ENCODE measurements around the gene LRRC73. TPM values are rescaled to one million over a fixed set of nuclear protein-coding genes. Genes with fewer than 3 reads are reported as not detected.
"Not testable (repeated sequence)": the region's sequence is repeated elsewhere in the genome, so short reads cannot be mapped to it uniquely, and the experiment has no call there.

Gene LRRC73
- total and polyA plus RNA-seq, 9 donors = 0.13 to 4.8 (median 1.8) TPM

DNA sequence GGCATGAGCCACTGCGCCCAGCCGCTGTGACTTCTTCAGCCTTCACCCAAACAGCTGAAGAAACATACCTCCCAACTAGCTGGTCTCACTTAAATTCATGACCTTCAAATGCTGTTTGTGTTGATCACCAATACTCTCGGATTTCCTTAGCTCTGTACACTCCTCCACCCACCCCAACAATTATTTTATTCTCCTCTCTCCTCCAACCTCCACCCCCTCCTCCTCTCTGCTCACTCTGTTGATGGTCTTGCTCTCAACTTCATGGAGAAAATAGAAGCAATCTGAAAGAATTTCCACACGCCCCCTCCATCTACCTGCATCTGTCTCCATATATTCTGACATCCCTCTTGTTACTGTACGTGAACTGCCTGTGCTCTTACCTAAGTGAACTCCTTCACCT, 48.2 kb downstream of the LRRC73 start:
- no peak for DNase-seq
- intact Hi-C loops (cut with DNase I) = no loop called here
- WGBS, 3 donors = 33 to 53% (median 34%) methylated on average over 5 of the region's 5 CpGs
- TF ChIP-seq EP300 (IDR thresholded peaks at IDR 0.05) (no peak), POLR2A (IDR thresholded peaks at IDR 0.05) (no peak), CTCF (IDR thresholded peaks at IDR 0.05) (no peak)
- H3K9me3 ChIP-seq = no peaks in the 10 kb centered on the region
- H3K27ac ChIP-seq = no peak overlapping the region
- no peaks in the 10 kb centered on the region for H3K36me3 ChIP-seq
- no peak overlapping the region for H3K4me3 ChIP-seq
- H3K27me3 ChIP-seq = no peaks in the 10 kb centered on the region
- H3K4me1 ChIP-seq (ENCODE audit: insufficient read depth) = no peaks in the 10 kb centered on the region

DNA sequence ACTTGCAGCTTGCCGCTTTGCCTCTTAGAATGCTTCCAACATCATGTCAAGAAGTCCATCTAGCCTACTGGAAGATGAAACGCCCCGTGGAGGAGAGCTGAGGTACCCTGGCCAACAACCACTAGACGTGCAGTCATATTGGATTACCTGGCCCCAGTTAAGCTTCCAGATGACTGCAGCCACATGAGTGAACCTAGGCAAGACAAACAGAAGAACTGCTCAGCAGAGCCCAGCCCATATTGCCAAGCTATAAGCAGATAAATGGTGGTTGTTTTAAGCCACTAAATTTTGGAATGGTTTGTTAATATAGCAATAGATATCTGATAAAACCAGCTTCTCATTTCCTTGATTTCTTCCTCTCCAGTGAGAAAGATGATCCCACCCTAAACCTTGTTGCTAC, 50.1 kb downstream of the LRRC73 start:
- Histone ChIP-seq H3K27me3 (no peaks in the 10 kb centered on the region), H3K4me1 (ENCODE audit: insufficient read depth) (peaks cover under 1% of the 10 kb centered on the region), H3K4me3 (no peak overlapping the region), H3K36me3 (no peaks in the 10 kb centered on the region), H3K9me3 (peaks cover 0 to 8% of the 10 kb centered on the region in 2 donors), H3K27ac (no peak overlapping the region)
- TF ChIP-seq EP300 (IDR thresholded peaks at IDR 0.05) (no peak), CTCF (IDR thresholded peaks at IDR 0.05) (no peak), POLR2A (IDR thresholded peaks at IDR 0.05) (no peak)
- intact Hi-C loops (cut with DNase I) = no loop called here
- 75 to 77% (median 75%) methylated on average over 4 of the region's 4 CpGs for WGBS, 3 donors
- DNase-seq = no peak

GRCh38 chr6:43459535-43459934, 50.6 kb downstream of the LRRC73 start:
- peaks cover 0 to 13% of the 10 kb centered on the region in 2 donors for H3K9me3 ChIP-seq
- TF ChIP-seq POLR2A (IDR thresholded peaks at IDR 0.05) (no peak), CTCF (IDR thresholded peaks at IDR 0.05) (no peak), EP300 (IDR thresholded peaks at IDR 0.05) (no peak)
- H3K4me1 ChIP-seq (ENCODE audit: insufficient read depth) = peaks cover 1% of the 10 kb centered on the region
- intact Hi-C loops (cut with DNase I) = loop anchor here in 1 of 4 donors (5.0 kb wide), 1 partner anchor 48 kb away; no protein-coding TSS in a partner anchor
- H3K27ac ChIP-seq = no peak overlapping the region
- H3K4me3 ChIP-seq = no peak overlapping the region
- no peaks in the 10 kb centered on the region for H3K36me3 ChIP-seq
- WGBS, 3 donors = 69 to 80% (median 79%) methylated on average over 1 of the region's 1 CpG
- no peak for DNase-seq
- no peaks in the 10 kb centered on the region for H3K27me3 ChIP-seq

GRCh38 chr6:43458154-43458553, 52.0 kb downstream of the LRRC73 start:
- peaks cover 0 to 14% of the 10 kb centered on the region in 2 donors for H3K9me3 ChIP-seq
- not testable (repeated sequence) for H3K27ac ChIP-seq; H3K27me3 ChIP-seq; H3K4me3 ChIP-seq; H3K36me3 ChIP-seq; H3K4me1 ChIP-seq (ENCODE audit: insufficient read depth); DNase-seq
- WGBS, 3 donors = 88 to 93% (median 90%) methylated on average over 15 of the region's 15 CpGs
- intact Hi-C loops (cut with DNase I) = loop anchor here in 1 of 4 donors (5.0 kb wide), 1 partner anchor 49 kb away; no protein-coding TSS in a partner anchor

DNA sequence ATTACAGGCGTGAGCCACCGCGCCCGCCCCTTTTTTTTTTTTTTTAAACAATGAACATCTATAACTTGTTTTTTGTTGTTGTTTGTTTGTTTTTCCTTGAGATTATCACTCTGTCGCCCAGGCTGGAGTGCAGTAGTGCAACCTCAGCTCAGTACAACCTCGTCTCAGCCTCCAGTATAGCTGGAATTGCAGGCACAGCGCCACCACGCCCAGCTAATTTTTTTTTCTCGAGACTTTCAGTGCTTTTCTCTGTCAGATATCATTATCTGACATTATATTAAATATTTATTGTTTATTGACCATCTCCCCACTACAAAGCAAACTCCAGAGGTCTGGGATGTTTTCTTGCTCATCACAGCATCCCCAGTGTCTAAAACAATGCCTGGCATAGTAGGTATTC, 52.5 kb downstream of the LRRC73 start:
- H3K36me3 ChIP-seq = no peaks in the 10 kb centered on the region
- peaks cover 1% of the 10 kb centered on the region for H3K4me1 ChIP-seq (ENCODE audit: insufficient read depth)
- H3K27me3 ChIP-seq = no peaks in the 10 kb centered on the region
- H3K9me3 ChIP-seq = peaks cover 0 to 14% of the 10 kb centered on the region in 2 donors
- no peak for DNase-seq
- H3K27ac ChIP-seq = no peak overlapping the region
- intact Hi-C loops (cut with DNase I) = loop anchor here in 1 of 4 donors (5.0 kb wide), 1 partner anchor 50 kb away; no protein-coding TSS in a partner anchor
- no peak for TF ChIP-seq EP300 (IDR thresholded peaks at IDR 0.05)
- TF ChIP-seq CTCF (IDR thresholded peaks at IDR 0.05) = no peak
- no peak for TF ChIP-seq POLR2A (IDR thresholded peaks at IDR 0.05)
- H3K4me3 ChIP-seq = no peak overlapping the region
- WGBS, 3 donors = 53 to 58% (median 56%) methylated on average over 9 of the region's 9 CpGs

Small RNA genes lying within 50 kb of the gene (small RNA-seq; reads per million reads assigned to genes)
- gene RF00426 (not detected), gene RNU6-1113P (not detected)

Other genes starting within 250 kb of the LRRC73 start
- under 1 TPM in 1 of 7 donors, not detected in 6; 0.36 TPM for gene SLC22A7, start 212.1 kb downstream of the LRRC73 start, total RNA-seq
- gene SLC22A7, start 212.1 kb downstream of the LRRC73 start, polyA plus RNA-seq = not detected
- 1 to 10 TPM in 6 of 7 donors, under 1 TPM in 1; 0.80 to 2.6 (median 1.6) TPM for gene CRIP3, start 201.5 kb downstream of the LRRC73 start, total RNA-seq
- gene CRIP3, start 201.5 kb downstream of the LRRC73 start, polyA plus RNA-seq = 1 to 10 TPM; 1.7 to 1.8 TPM
- 10 to 100 TPM; 11.4 to 26.0 (median 19.9) TPM for gene ZNF318, start 140.7 kb downstream of the LRRC73 start, total RNA-seq
- 10 to 100 TPM in 1 of 2 donors, 1 to 10 TPM in 1; 8.3 to 17.4 TPM for gene ZNF318, start 140.7 kb downstream of the LRRC73 start, polyA plus RNA-seq
- 10 to 100 TPM; 11.7 to 34.9 (median 27.0) TPM for gene ABCC10, start 82.8 kb downstream of the LRRC73 start, total RNA-seq
- gene ABCC10, start 82.8 kb downstream of the LRRC73 start, polyA plus RNA-seq = 10 to 100 TPM in 1 of 2 donors, 1 to 10 TPM in 1; 8.9 to 21.1 TPM
- 1 to 10 TPM in 4 of 7 donors, under 1 TPM in 3; 0.18 to 6.0 (median 1.0) TPM for gene DLK2, start 54.8 kb downstream of the LRRC73 start, total RNA-seq
- gene DLK2, start 54.8 kb downstream of the LRRC73 start, polyA plus RNA-seq = under 1 TPM; 0.33 to 0.92 TPM
- 10 to 100 TPM; 21.8 to 44.8 (median 34.5) TPM for gene TJAP1, start 32.8 kb downstream of the LRRC73 start, total RNA-seq
- 10 to 100 TPM; 12.9 to 29.8 TPM for gene TJAP1, start 32.8 kb downstream of the LRRC73 start, polyA plus RNA-seq
- gene YIPF3, start 6.6 kb upstream of the LRRC73 start, total RNA-seq = 10 to 100 TPM; 47.0 to 81.8 (median 71.4) TPM
- 100 to 1,000 TPM; 107 to 143 TPM for gene YIPF3, start 6.6 kb upstream of the LRRC73 start, polyA plus RNA-seq
- 10 to 100 TPM; 18.1 to 48.6 (median 32.0) TPM for gene POLR1C, start 6.7 kb upstream of the LRRC73 start, total RNA-seq
- 10 to 100 TPM; 29.3 to 33.7 TPM for gene POLR1C, start 6.7 kb upstream of the LRRC73 start, polyA plus RNA-seq
- gene XPO5, start 65.7 kb upstream of the LRRC73 start, total RNA-seq = 10 to 100 TPM in 6 of 7 donors, 1 to 10 TPM in 1; 9.8 to 41.8 (median 27.6) TPM
- gene XPO5, start 65.7 kb upstream of the LRRC73 start, polyA plus RNA-seq = 10 to 100 TPM in 1 of 2 donors, 1 to 10 TPM in 1; 6.8 to 24.5 TPM
- gene POLH, start 65.8 kb upstream of the LRRC73 start, total RNA-seq = 10 to 100 TPM in 3 of 7 donors, 1 to 10 TPM in 4; 4.6 to 14.1 (median 8.6) TPM
- gene POLH, start 65.8 kb upstream of the LRRC73 start, polyA plus RNA-seq = 10 to 100 TPM in 1 of 2 donors, 1 to 10 TPM in 1; 5.2 to 15.5 TPM
- gene GTPBP2, start 118.9 kb upstream of the LRRC73 start, total RNA-seq = 10 to 100 TPM; 24.9 to 60.4 (median 36.5) TPM
- gene GTPBP2, start 118.9 kb upstream of the LRRC73 start, polyA plus RNA-seq = 10 to 100 TPM; 28.8 to 31.9 TPM
- 10 to 100 TPM; 11.9 to 28.4 (median 16.8) TPM for gene MAD2L1BP, start 125.5 kb upstream of the LRRC73 start, total RNA-seq
- 10 to 100 TPM; 16.0 to 23.9 TPM for gene MAD2L1BP, start 125.5 kb upstream of the LRRC73 start, polyA plus RNA-seq
- gene RSPH9, start 134.7 kb upstream of the LRRC73 start, total RNA-seq = 1 to 10 TPM in 1 of 7 donors, under 1 TPM in 5, not detected in 1; 0.20 to 4.7 (median 0.44) TPM
- under 1 TPM; 0.25 to 0.70 TPM for gene RSPH9, start 134.7 kb upstream of the LRRC73 start, polyA plus RNA-seq
- gene MRPS18A, start 177.4 kb upstream of the LRRC73 start, total RNA-seq = 10 to 100 TPM; 21.9 to 44.1 (median 25.9) TPM
- 10 to 100 TPM; 35.1 to 45.0 TPM for gene MRPS18A, start 177.4 kb upstream of the LRRC73 start, polyA plus RNA-seq